ENCODE data around the gene PLA2G4C. TPM values are rescaled to one million over a fixed set of nuclear protein-coding genes. Genes with fewer than 3 reads are reported as not detected.
"Not testable (repeated sequence)": the region's sequence is repeated elsewhere in the genome, so short reads cannot be mapped to it uniquely, and the experiment has no call there.

Gene PLA2G4C
- total RNA-seq, 4 donors from 2014 or later: 3.8 to 15.6 (median 9.7) TPM

- ATAC-seq: no peak
- H3K4me1 ChIP-seq: peaks cover 0 to 13% (median 7%) of the 10 kb centered on the region in 3 donors
- H3K27me3 ChIP-seq: no peaks in the 10 kb centered on the region
- no peak overlapping the region for H3K4me3 ChIP-seq
- no peaks in the 10 kb centered on the region for H3K9me3 ChIP-seq
- H3K27ac ChIP-seq: no peak overlapping the region
- peaks cover 0 to 49% of the 10 kb centered on the region in 2 donors for H3K36me3 ChIP-seq
- 71 to 85% methylated on average over 5 to 7 of the region's 13 CpGs for WGBS, 2 donors (ENCODE audit: low coverage in 1 of 2)
- TF ChIP-seq POLR2A (IDR thresholded peaks at IDR 0.05) (no peak), POLR2AphosphoS5 (IDR thresholded peaks at IDR 0.05) (no peak), EP300 (IDR thresholded peaks at IDR 0.05) (no peak)
- TF ChIP-seq, protein P1, sequence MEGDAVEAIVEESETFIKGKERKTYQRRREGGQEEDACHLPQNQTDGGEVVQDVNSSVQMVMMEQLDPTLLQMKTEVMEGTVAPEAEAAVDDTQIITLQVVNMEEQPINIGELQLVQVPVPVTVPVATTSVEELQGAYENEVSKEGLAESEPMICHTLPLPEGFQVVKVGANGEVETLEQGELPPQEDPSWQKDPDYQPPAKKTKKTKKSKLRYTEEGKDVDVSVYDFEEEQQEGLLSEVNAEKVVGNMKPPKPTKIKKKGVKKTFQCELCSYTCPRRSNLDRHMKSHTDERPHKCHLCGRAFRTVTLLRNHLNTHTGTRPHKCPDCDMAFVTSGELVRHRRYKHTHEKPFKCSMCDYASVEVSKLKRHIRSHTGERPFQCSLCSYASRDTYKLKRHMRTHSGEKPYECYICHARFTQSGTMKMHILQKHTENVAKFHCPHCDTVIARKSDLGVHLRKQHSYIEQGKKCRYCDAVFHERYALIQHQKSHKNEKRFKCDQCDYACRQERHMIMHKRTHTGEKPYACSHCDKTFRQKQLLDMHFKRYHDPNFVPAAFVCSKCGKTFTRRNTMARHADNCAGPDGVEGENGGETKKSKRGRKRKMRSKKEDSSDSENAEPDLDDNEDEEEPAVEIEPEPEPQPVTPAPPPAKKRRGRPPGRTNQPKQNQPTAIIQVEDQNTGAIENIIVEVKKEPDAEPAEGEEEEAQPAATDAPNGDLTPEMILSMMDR (IDR thresholded peaks at IDR 0.05): peak; percentile 14 to 55 (median 44)
These were observed 7.5 kb downstream of the PLA2G4C start for GRCh38 chr19:48102870-48103751.

DNA sequence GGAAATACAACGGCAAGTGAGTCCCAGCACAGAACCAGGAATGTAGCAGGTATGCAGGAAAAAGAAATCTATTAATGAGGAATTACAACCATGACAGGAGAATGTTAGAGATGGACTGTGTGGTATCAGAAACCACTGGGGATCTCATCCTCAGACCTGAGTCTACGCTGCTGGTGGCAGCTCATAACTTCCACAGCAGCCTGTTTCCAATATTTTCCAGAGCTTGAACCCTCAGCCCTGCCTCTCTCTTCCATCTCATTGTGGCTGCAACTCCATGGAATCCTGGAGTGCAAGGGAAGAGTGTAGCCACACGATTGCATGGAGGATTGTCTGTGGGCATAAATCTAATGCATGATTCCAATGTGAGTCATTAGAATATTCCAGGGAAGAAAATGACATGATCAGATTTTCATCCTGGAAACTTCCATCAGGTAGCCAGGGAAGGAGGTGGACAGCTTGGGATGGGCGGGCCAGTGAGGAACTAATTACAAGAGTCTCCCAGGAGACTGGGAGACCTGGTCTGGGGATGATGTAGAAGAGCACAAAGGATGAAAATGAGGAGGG is 14.9 kb downstream of the PLA2G4C start:
- TF ChIP-seq POLR2AphosphoS5 (IDR thresholded peaks at IDR 0.05): no peak
- TF ChIP-seq POLR2A (IDR thresholded peaks at IDR 0.05): no peak
- TF ChIP-seq, protein P1 (IDR thresholded peaks at IDR 0.05): no peak
- TF ChIP-seq EP300 (IDR thresholded peaks at IDR 0.05): no peak
- peaks cover 0 to 79% of the 10 kb centered on the region in 2 donors for H3K36me3 ChIP-seq
- no peak for ATAC-seq

DNA sequence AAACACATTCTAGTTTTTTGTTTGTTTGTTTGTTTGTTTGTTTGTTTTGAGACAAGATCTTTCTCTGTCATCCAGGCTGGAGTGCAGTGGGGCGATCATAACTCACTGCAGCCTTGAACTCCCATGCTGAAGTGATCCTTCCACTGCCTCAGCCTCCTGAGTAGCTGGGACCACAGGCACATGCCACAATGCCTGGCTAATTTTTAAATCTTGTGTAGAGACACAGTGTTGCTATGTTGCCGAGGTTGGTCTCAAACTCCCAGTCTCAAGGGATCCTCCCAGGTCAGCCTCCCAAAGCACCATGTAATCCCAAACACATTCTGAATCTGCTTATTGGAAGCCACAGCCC is 15.8 kb downstream of the PLA2G4C start:
- H3K9me3 ChIP-seq: peaks cover 0 to 22% (median 0%) of the 10 kb centered on the region in 3 donors
- no peak overlapping the region for H3K27ac ChIP-seq
- no peaks in the 10 kb centered on the region for H3K27me3 ChIP-seq
- 78% methylated on average over 1 of the region's 2 CpGs; no CpG with 5 or more reads in 1 of the 2 donors for WGBS, 2 donors (ENCODE audit: low coverage in 1 of 2)
- TF ChIP-seq POLR2A (IDR thresholded peaks at IDR 0.05) (no peak), POLR2AphosphoS5 (IDR thresholded peaks at IDR 0.05) (no peak), EP300 (IDR thresholded peaks at IDR 0.05) (no peak)
- TF ChIP-seq, protein P1 (IDR thresholded peaks at IDR 0.05): no peak
- H3K36me3 ChIP-seq: peaks cover 0 to 73% of the 10 kb centered on the region in 2 donors
- peaks cover 0 to 7% (median 0%) of the 10 kb centered on the region in 3 donors for H3K4me1 ChIP-seq
- H3K4me3 ChIP-seq: no peak overlapping the region
- no peak for ATAC-seq

More for the DNA sequence above, 14.9 kb downstream of the PLA2G4C start:
- Histone ChIP-seq H3K9me3 (peaks cover 0 to 20% (median 0%) of the 10 kb centered on the region in 3 donors), H3K4me1 (no peaks in the 10 kb centered on the region), H3K4me3 (no peak overlapping the region), H3K27me3 (no peaks in the 10 kb centered on the region), H3K27ac (no peak overlapping the region)
- 89% methylated on average over 3 of the region's 4 CpGs for WGBS, 2 donors (ENCODE audit: low coverage in 1 of 2)

GRCh38 chr19:48094129-48094854 is 16.3 kb downstream of the PLA2G4C start:
- no peak for TF ChIP-seq POLR2AphosphoS5 (IDR thresholded peaks at IDR 0.05)
- TF ChIP-seq, protein P1 (IDR thresholded peaks at IDR 0.05): no peak
- TF ChIP-seq POLR2A (IDR thresholded peaks at IDR 0.05): no peak
- TF ChIP-seq EP300 (IDR thresholded peaks at IDR 0.05): no peak
- ATAC-seq: no peak
- Histone ChIP-seq H3K27ac (no peak overlapping the region), H3K36me3 (peaks cover 0 to 68% of the 10 kb centered on the region in 2 donors), H3K27me3 (no peaks in the 10 kb centered on the region), H3K4me1 (peaks cover 0 to 12% (median 0%) of the 10 kb centered on the region in 3 donors), H3K9me3 (peaks cover 0 to 22% (median 0%) of the 10 kb centered on the region in 3 donors), H3K4me3 (no peak overlapping the region)
- 31% methylated on average over 1 of the region's 1 CpG; no CpG with 5 or more reads in 1 of the 2 donors for WGBS, 2 donors (ENCODE audit: low coverage in 1 of 2)

DNA sequence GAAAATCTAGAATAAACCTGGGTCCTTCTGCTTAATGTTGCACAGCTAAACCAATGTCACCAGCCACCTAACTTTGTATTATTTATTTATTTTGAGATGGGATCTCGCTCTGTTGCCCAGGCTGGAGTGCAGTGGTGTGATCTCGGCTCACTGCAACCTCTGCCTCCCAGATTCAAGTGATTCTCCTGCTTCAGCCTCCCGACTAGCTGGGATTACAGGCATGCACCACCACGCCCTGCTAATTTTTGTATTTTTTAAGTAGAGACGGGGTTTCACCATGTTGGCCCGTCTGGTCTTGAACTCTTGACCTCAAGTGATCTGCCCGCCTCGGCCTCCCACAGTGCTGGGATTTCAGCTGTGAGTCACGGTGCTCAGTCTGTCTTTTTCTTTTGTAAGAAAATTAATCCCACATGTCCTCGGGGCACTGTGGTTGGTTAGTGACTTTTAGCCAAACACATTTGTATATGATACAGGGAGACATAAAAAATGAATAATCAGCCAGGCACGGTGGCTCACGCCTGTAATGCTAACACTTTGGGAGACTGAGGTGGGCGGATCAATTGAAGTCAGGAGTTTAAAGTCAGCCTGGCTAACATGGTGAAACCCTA is 19.4 kb downstream of the PLA2G4C start:
- not testable (repeated sequence) for H3K4me3 ChIP-seq, H3K27ac ChIP-seq, H3K27me3 ChIP-seq, ATAC-seq
- WGBS, 2 donors (ENCODE audit: low coverage in 1 of 2): 46 to 73% methylated on average over 8 to 10 of the region's 13 CpGs
- Histone ChIP-seq H3K36me3 (peaks cover 0 to 55% of the 10 kb centered on the region in 2 donors), H3K9me3 (peaks cover 0 to 22% (median 0%) of the 10 kb centered on the region in 3 donors), H3K4me1 (peaks cover 0 to 12% (median 0%) of the 10 kb centered on the region in 3 donors)

All from gastroesophageal sphincter (tissue), 4 donors.